ENCODE results near the gene SMAD1. TPM values are rescaled to one million over a fixed set of nuclear protein-coding genes. Genes with fewer than 3 reads are reported as not detected.

SMAD1 gene
- polyA plus RNA-seq, 1 donor (not counting 4 experiments of a cell fraction or from before 2014, with no cell fraction given) = 33.5 TPM

DNA sequence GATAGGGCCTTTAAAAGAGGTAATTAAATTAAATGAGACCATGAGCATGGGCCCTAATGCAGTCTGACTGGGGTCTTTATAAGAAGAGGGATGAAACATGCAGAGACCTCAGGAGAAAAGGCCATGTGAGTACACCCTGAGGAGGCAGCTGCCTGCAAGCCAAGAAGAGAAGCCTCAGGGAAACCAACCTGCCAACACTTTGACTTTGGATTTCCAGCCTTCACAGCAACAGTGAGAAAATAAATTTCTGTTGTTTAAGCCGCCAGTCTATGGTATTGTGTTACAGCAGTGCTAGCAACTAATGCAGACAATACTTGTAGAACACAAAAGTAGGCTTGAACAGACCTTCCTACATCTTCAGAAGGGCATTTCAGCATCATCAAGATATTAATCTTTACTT lies 52.3 kb downstream of the SMAD1 start:
- H4K20me1 ChIP-seq (ENCODE audit: control insufficient read depth, extremely low read depth, insufficient read depth, low read length) = no peaks in the 10 kb centered on the region
- H3K9ac ChIP-seq (ENCODE audit: control insufficient read depth, extremely low read depth, insufficient read depth, low read length) = no peak overlapping the region
- H2AFZ ChIP-seq (ENCODE audit: control insufficient read depth, low read length) = no peak overlapping the region
- dilution Hi-C loops (cut with MboI; ENCODE audit: extremely low pct_ligation_motif_present, low sequenced_read_pairs) = no loop called here
- no peaks in the 10 kb centered on the region for H3K9me1 ChIP-seq (ENCODE audit: control insufficient read depth, extremely low read depth, insufficient read depth, low read length)
- TF ChIP-seq, protein P1, sequence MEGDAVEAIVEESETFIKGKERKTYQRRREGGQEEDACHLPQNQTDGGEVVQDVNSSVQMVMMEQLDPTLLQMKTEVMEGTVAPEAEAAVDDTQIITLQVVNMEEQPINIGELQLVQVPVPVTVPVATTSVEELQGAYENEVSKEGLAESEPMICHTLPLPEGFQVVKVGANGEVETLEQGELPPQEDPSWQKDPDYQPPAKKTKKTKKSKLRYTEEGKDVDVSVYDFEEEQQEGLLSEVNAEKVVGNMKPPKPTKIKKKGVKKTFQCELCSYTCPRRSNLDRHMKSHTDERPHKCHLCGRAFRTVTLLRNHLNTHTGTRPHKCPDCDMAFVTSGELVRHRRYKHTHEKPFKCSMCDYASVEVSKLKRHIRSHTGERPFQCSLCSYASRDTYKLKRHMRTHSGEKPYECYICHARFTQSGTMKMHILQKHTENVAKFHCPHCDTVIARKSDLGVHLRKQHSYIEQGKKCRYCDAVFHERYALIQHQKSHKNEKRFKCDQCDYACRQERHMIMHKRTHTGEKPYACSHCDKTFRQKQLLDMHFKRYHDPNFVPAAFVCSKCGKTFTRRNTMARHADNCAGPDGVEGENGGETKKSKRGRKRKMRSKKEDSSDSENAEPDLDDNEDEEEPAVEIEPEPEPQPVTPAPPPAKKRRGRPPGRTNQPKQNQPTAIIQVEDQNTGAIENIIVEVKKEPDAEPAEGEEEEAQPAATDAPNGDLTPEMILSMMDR (optimal IDR thresholded peaks at IDR 0.05 in 1 of 3, IDR thresholded peaks at IDR 0.05 in 1 of 3, conservative IDR thresholded peaks at IDR 0.05 in 1 of 3; ENCODE audit: extremely low read depth in 1 of 3, insufficient read depth in 2 of 3, low read length in 3 of 3) = no peak
- no peak for TF ChIP-seq EZH2 (IDR thresholded peaks at IDR 0.05; ENCODE audit: low read length)
- no peak for DNase-seq (ENCODE audit: low read depth, low spot score)
- H3K79me2 ChIP-seq (ENCODE audit: control insufficient read depth, insufficient read depth, low read length) = peaks cover 3% of the 10 kb centered on the region
- no peak overlapping the region for H3K4me3 ChIP-seq (ENCODE audit: control insufficient read depth in 2 of 3, extremely low read depth in 1 of 3, insufficient read depth in 2 of 3, low read depth in 1 of 3, low read length in 3 of 3)
- H3K36me3 ChIP-seq (ENCODE audit: control insufficient read depth in 2 of 2, extremely low read depth in 1 of 2, insufficient read depth in 2 of 2, low read length in 2 of 2) = no peaks in the 10 kb centered on the region
- no peaks in the 10 kb centered on the region for H3K9me3 ChIP-seq (ENCODE audit: control insufficient read depth, low read depth, low read length)
- H3K27me3 ChIP-seq (ENCODE audit: control insufficient read depth, extremely low read depth, insufficient read depth, low read length) = no peaks in the 10 kb centered on the region
- no peak overlapping the region for H3K4me2 ChIP-seq (ENCODE audit: control insufficient read depth, extremely low read depth, insufficient read depth, low read depth, low read length)
- H3K4me1 ChIP-seq (ENCODE audit: control insufficient read depth, extremely low read depth, insufficient read depth, low read length) = peaks cover 18% of the 10 kb centered on the region
- no peak for FAIRE-seq
- no peak overlapping the region for H3K27ac ChIP-seq (ENCODE audit: control insufficient read depth, insufficient read depth, low read length)

DNA sequence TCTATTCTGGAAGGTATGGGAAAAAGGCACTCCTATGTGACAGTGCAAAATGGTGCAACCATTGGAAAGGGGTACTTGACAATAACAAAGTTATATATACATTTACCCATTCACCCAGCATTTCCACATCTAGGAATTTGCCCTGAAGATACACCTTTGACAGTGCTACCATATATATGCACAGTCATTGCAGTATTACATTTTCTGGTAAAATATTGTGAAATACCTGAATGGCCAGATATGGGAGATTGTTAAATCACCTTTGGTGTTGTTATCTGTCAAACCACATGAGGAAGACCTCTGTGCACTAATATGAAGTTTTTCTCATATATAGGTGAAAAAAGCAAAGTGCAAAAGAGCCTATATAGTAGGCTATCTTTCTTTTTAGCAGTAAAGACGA lies 53.5 kb downstream of the SMAD1 start:
- Histone ChIP-seq H3K4me1 (ENCODE audit: control insufficient read depth, extremely low read depth, insufficient read depth, low read length) (peaks cover 12% of the 10 kb centered on the region), H3K27me3 (ENCODE audit: control insufficient read depth, extremely low read depth, insufficient read depth, low read length) (no peaks in the 10 kb centered on the region), H3K9me3 (ENCODE audit: control insufficient read depth, low read depth, low read length) (no peaks in the 10 kb centered on the region), H2AFZ (ENCODE audit: control insufficient read depth, low read length) (no peak overlapping the region), H4K20me1 (ENCODE audit: control insufficient read depth, extremely low read depth, insufficient read depth, low read length) (no peaks in the 10 kb centered on the region), H3K79me2 (ENCODE audit: control insufficient read depth, insufficient read depth, low read length) (no peaks in the 10 kb centered on the region), H3K36me3 (ENCODE audit: control insufficient read depth in 2 of 2, extremely low read depth in 1 of 2, insufficient read depth in 2 of 2, low read length in 2 of 2) (peaks cover 4 to 6% of the 10 kb centered on the region in 2 experiments), H3K4me2 (ENCODE audit: control insufficient read depth, extremely low read depth, insufficient read depth, low read depth, low read length) (no peak overlapping the region), H3K9me1 (ENCODE audit: control insufficient read depth, extremely low read depth, insufficient read depth, low read length) (no peaks in the 10 kb centered on the region), H3K9ac (ENCODE audit: control insufficient read depth, extremely low read depth, insufficient read depth, low read length) (no peak overlapping the region), H3K27ac (ENCODE audit: control insufficient read depth, insufficient read depth, low read length) (peak overlapping the region; percentile 10), H3K4me3 (ENCODE audit: control insufficient read depth in 2 of 3, extremely low read depth in 1 of 3, insufficient read depth in 2 of 3, low read depth in 1 of 3, low read length in 3 of 3) (no peak overlapping the region)
- TF ChIP-seq, protein P1 (optimal IDR thresholded peaks at IDR 0.05 in 1 of 3, IDR thresholded peaks at IDR 0.05 in 1 of 3, conservative IDR thresholded peaks at IDR 0.05 in 1 of 3; ENCODE audit: extremely low read depth in 1 of 3, insufficient read depth in 2 of 3, low read length in 3 of 3) = no peak
- no peak for TF ChIP-seq EZH2 (IDR thresholded peaks at IDR 0.05; ENCODE audit: low read length)
- dilution Hi-C loops (cut with MboI; ENCODE audit: extremely low pct_ligation_motif_present, low sequenced_read_pairs) = no loop called here
- FAIRE-seq (no peak), DNase-seq (ENCODE audit: low read depth, low spot score) (no peak)

Measured in keratinocyte (primary cell).